ENCODE data around the gene RASSF1. TPM values are rescaled to one million over a fixed set of nuclear protein-coding genes. Genes with fewer than 3 reads are reported as not detected.

The RASSF1 gene
- total RNA-seq, 1 experiment from 2014 or later: 29.6 TPM

GRCh38 chr3:50337175-50337861 is 3.3 kb downstream of the RASSF1 start:
- RAD21 ChIA-PET (ENCODE audit: low non-redundant PET in 1 of 2, low total read pairs in 2 of 2, uncharacterized antibody in 2 of 2, unreplicated experiment in 2 of 2): interaction anchor here (0.9 to 1.6 kb wide), 4 partner anchors 9 to 277 kb away, joined by 3 to 5 read pairs (median 4); partner anchors contain the start of genes HYAL3 (in 1 of the 2), NAA80 (in 1 of the 2) and TUSC2 (in 1 of the 2)
- peak; percentile 86 for ATAC-seq
- peak; percentile 97 for DNase-seq (ENCODE audit: low read depth, low spot score)
- BruUV-seq (replicated peaks): no TSS peak
- Histone ChIP-seq H3K9me3 (ENCODE audit: control insufficient read depth in 1 of 2, insufficient read depth in 1 of 2, low read depth in 1 of 2, low read length in 2 of 2) (no peaks in the 10 kb centered on the region), H2AFZ (ENCODE audit: low read depth, low read length, poor library complexity, severe bottlenecking) (no peak overlapping the region), H3K4me3 (replicated peaks in 1 of 2; ENCODE audit: low read depth in 1 of 2, low read length in 2 of 2) (peak overlapping the region; percentile 72 to 89), H3K9me2 (ENCODE audit: insufficient read depth) (no peaks in the 10 kb centered on the region), H3K27me3 (ENCODE audit: insufficient read depth, low read length) (no peaks in the 10 kb centered on the region), H3K36me3 (ENCODE audit: control insufficient read depth in 1 of 2, insufficient read depth in 2 of 2, low read length in 2 of 2) (peaks cover 2 to 16% of the 10 kb centered on the region in 2 experiments; a peak in 2 of 4 replicates), H3K79me2 (ENCODE audit: insufficient read depth, low read length) (peaks cover 70% of the 10 kb centered on the region), H4K20me1 (ENCODE audit: insufficient read depth) (no peaks in the 10 kb centered on the region; the same call in 1 of the 2 replicates), H3K27ac (ENCODE audit: low read depth, low read length) (peak overlapping the region; percentile 82), H3K4me1 (ENCODE audit: control insufficient read depth in 1 of 2, insufficient read depth in 2 of 2, low read length in 2 of 2) (peaks cover 29 to 69% of the 10 kb centered on the region in 2 experiments), H3K4me2 (ENCODE audit: low read length) (peak overlapping the region; percentile 95), H3K9ac (ENCODE audit: low read length) (peak overlapping the region; percentile 98)
- intact Hi-C loops (cut with micrococcal nuclease): no loop called here
- CTCF ChIA-PET: interaction anchor here (0.9 to 2.6 kb wide), 13 partner anchors 9 to 274 kb away, joined by 3 to 24 read pairs (median 7); partner anchors contain the start of genes CISH, CYB561D2, GNAI2 and NPRL2
- TF ChIP-seq POLR2AphosphoS5 (IDR thresholded peaks at IDR 0.05; ENCODE audit: low read depth, low read length) (peak; percentile 92), ZNF274 (IDR thresholded peaks at IDR 0.05; ENCODE audit: low read depth, low read length) (no peak), TCF7L2 (IDR thresholded peaks at IDR 0.05; ENCODE audit: borderline replicate concordance, extremely low read depth, insufficient read depth, insufficient read length) (peak; percentile 28)
- POLR2A ChIA-PET: interaction anchor here (0.6 to 3.1 kb wide), 13 partner anchors 8 to 275 kb away, joined by 3 to 25 read pairs (median 4); partner anchors contain the start of genes CISH, CYB561D2, GNAI2 and HYAL2

- intact Hi-C loops (cut with micrococcal nuclease): no loop called here
- H2AFZ ChIP-seq (ENCODE audit: low read depth, low read length, poor library complexity, severe bottlenecking): no peak overlapping the region
- no peaks in the 10 kb centered on the region for H3K9me2 ChIP-seq (ENCODE audit: insufficient read depth)
- ChIA-PET CTCF (interaction anchor here (0.9 to 2.6 kb wide), 13 partner anchors 9 to 275 kb away, joined by 3 to 24 read pairs (median 7); partner anchors contain the start of genes CISH, CYB561D2, GNAI2 and NPRL2), POLR2A (interaction anchor here (0.6 to 3.1 kb wide), 13 partner anchors 9 to 275 kb away, joined by 3 to 25 read pairs (median 4); partner anchors contain the start of genes CISH, CYB561D2, GNAI2 and HYAL2), RAD21 (ENCODE audit: low non-redundant PET in 1 of 2, low total read pairs in 2 of 2, uncharacterized antibody in 2 of 2, unreplicated experiment in 2 of 2) (interaction anchor here (0.9 to 1.6 kb wide), 4 partner anchors 8 to 277 kb away, joined by 3 to 5 read pairs (median 4); partner anchors contain the start of genes HYAL3 (in 1 of the 2), NAA80 (in 1 of the 2) and TUSC2 (in 1 of the 2))
- peaks cover 77% of the 10 kb centered on the region for H3K79me2 ChIP-seq (ENCODE audit: insufficient read depth, low read length)
- TSS peak; percentile 64 for BruUV-seq (replicated peaks)
- H3K36me3 ChIP-seq (ENCODE audit: control insufficient read depth in 1 of 2, insufficient read depth in 2 of 2, low read length in 2 of 2): peaks cover 6 to 22% of the 10 kb centered on the region in 2 experiments; a peak in 3 of 4 replicates
- H3K27me3 ChIP-seq (ENCODE audit: insufficient read depth, low read length): no peaks in the 10 kb centered on the region
- peak overlapping the region; percentile 72 to 89 for H3K4me3 ChIP-seq (replicated peaks in 1 of 2; ENCODE audit: low read depth in 1 of 2, low read length in 2 of 2)
- H3K4me2 ChIP-seq (ENCODE audit: low read length): peak overlapping the region; percentile 95
- no peaks in the 10 kb centered on the region for H3K9me3 ChIP-seq (ENCODE audit: control insufficient read depth in 1 of 2, insufficient read depth in 1 of 2, low read depth in 1 of 2, low read length in 2 of 2)
- H3K9ac ChIP-seq (ENCODE audit: low read length): peak overlapping the region; percentile 98
- ATAC-seq: peak; percentile 39
- no peak for DNase-seq (ENCODE audit: low read depth, low spot score)
- H3K4me1 ChIP-seq (ENCODE audit: control insufficient read depth in 1 of 2, insufficient read depth in 2 of 2, low read length in 2 of 2): peaks cover 29 to 65% of the 10 kb centered on the region in 2 experiments
- H3K27ac ChIP-seq (ENCODE audit: low read depth, low read length): peak overlapping the region; percentile 82
- no peaks in the 10 kb centered on the region; the same call in 1 of the 2 replicates for H4K20me1 ChIP-seq (ENCODE audit: insufficient read depth)
- TF ChIP-seq EZH2phosphoT487 (IDR thresholded peaks at IDR 0.05; ENCODE audit: borderline replicate concordance) (no peak), SIN3A (IDR thresholded peaks at IDR 0.05; ENCODE audit: low read depth) (no peak), CTCF (IDR thresholded peaks at IDR 0.05 in 2 of 3, conservative IDR thresholded peaks at IDR 0.05 in 1 of 3; ENCODE audit: borderline replicate concordance in 1 of 3, insufficient read depth in 1 of 3, low read depth in 2 of 3, low read length in 2 of 3) (no peak), MAX (IDR thresholded peaks at IDR 0.05) (no peak), FOSL1 (IDR thresholded peaks at IDR 0.05; ENCODE audit: low read depth) (no peak), ZFX (IDR thresholded peaks at IDR 0.05) (no peak; the same call in 1 of the 2 replicates), EZH2 (IDR thresholded peaks at IDR 0.05) (no peak), JUND (IDR thresholded peaks at IDR 0.05) (no peak), POLR2A (IDR thresholded peaks at IDR 0.05; ENCODE audit: borderline replicate concordance, extremely low read depth, insufficient read depth, insufficient read length) (no peak)
These were observed 4.0 kb downstream of the RASSF1 start for GRCh38 chr3:50336452-50337174.
